ENCODE data around the gene UBA7. TPM values are rescaled to one million over a fixed set of nuclear protein-coding genes. Genes with fewer than 3 reads are reported as not detected.
"Not testable (repeated sequence)": the region's sequence is repeated elsewhere in the genome, so short reads cannot be mapped to it uniquely, and the experiment has no call there.

UBA7 gene
- total RNA-seq, 4 donors from 2014 or later = 16.2 to 62.7 (median 31.1) TPM

GRCh38 chr3:49841126-49841696, 27.5 kb upstream of the UBA7 start:
- Histone ChIP-seq H3K36me3 (peaks cover 0 to 18% of the 10 kb centered on the region in 2 donors), H3K4me1 (peaks cover 0 to 31% (median 10%) of the 10 kb centered on the region in 3 donors), H3K27ac (no peak overlapping the region), H3K4me3 (no peak overlapping the region), H3K9me3 (no peaks in the 10 kb centered on the region), H3K27me3 (no peaks in the 10 kb centered on the region)
- ATAC-seq = no peak
- TF ChIP-seq POLR2AphosphoS5 (IDR thresholded peaks at IDR 0.05) = no peak
- peak in 2 of 4 experiments; percentile 4 to 31 for TF ChIP-seq CTCF (IDR thresholded peaks at IDR 0.05)
- TF ChIP-seq POLR2A (IDR thresholded peaks at IDR 0.05) = no peak
- no peak for TF ChIP-seq EP300 (IDR thresholded peaks at IDR 0.05)

- ATAC-seq = no peak
- 63% methylated on average over 1 of the region's 2 CpGs; no CpG with 5 or more reads in 1 of the 2 donors for WGBS, 2 donors (ENCODE audit: low coverage in 1 of 2)
- Histone ChIP-seq H3K9me3 (no peaks in the 10 kb centered on the region), H3K4me3 (no peak overlapping the region), H3K27me3 (no peaks in the 10 kb centered on the region), H3K27ac (no peak overlapping the region), H3K36me3 (peaks cover 0 to 15% of the 10 kb centered on the region in 2 donors), H3K4me1 (peaks cover 0 to 31% (median 10%) of the 10 kb centered on the region in 3 donors)
- TF ChIP-seq POLR2AphosphoS5 (IDR thresholded peaks at IDR 0.05) = no peak
- TF ChIP-seq EP300 (IDR thresholded peaks at IDR 0.05) = no peak
- TF ChIP-seq POLR2A (IDR thresholded peaks at IDR 0.05) = no peak
- no peak for TF ChIP-seq CTCF (IDR thresholded peaks at IDR 0.05)
These were observed 26.6 kb upstream of the UBA7 start for GRCh38 chr3:49840388-49840787.

GRCh38 chr3:49839193-49839809, 25.5 kb upstream of the UBA7 start:
- WGBS, 2 donors (ENCODE audit: low coverage in 1 of 2) = 0 to 56% methylated on average over 1 to 3 of the region's 6 CpGs
- Histone ChIP-seq H3K36me3 (peaks cover 0 to 5% of the 10 kb centered on the region in 2 donors), H3K27me3 (no peaks in the 10 kb centered on the region), H3K4me3 (no peak overlapping the region), H3K27ac (peak overlapping the region in 2 of 4 donors; percentile 41 to 58), H3K9me3 (no peaks in the 10 kb centered on the region), H3K4me1 (peaks cover 0 to 31% (median 10%) of the 10 kb centered on the region in 3 donors)
- TF ChIP-seq CTCF (IDR thresholded peaks at IDR 0.05) (peak in 3 of 4 experiments; percentile 93), POLR2AphosphoS5 (IDR thresholded peaks at IDR 0.05) (peak; percentile 42), POLR2A (IDR thresholded peaks at IDR 0.05) (no peak)
- peak; percentile 82 for ATAC-seq

DNA sequence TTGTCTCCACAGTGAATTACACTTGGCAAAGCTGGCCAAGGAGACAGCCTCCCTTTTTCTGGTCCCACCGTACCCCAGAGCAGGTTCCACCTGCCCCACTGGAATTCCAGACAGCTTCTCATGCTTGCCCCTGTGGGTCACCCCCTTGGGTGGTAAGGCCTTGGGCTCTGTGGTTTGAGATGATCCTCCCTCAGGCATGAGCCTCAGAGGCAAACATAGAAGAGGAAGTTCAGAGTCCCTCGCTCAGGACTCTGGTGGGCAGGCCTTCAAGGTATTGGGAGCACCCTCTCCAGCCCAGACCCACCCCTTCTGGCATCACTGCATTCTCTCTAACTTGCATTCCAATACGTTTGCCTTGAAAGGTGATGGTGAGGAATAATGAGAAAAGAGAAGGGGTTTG, 17.6 kb upstream of the UBA7 start:
- Histone ChIP-seq H3K4me3 (no peak overlapping the region), H3K27me3 (no peaks in the 10 kb centered on the region), H3K9me3 (no peaks in the 10 kb centered on the region), H3K27ac (no peak overlapping the region), H3K36me3 (peaks cover 0 to 23% of the 10 kb centered on the region in 2 donors), H3K4me1 (no peaks in the 10 kb centered on the region)
- WGBS, 2 donors (ENCODE audit: low coverage in 1 of 2) = 71% methylated on average over 2 of the region's 3 CpGs; no CpG with 5 or more reads in 1 of the 2 donors
- ATAC-seq = no peak
- TF ChIP-seq POLR2A (IDR thresholded peaks at IDR 0.05) (no peak), POLR2AphosphoS5 (IDR thresholded peaks at IDR 0.05) (no peak), EP300 (IDR thresholded peaks at IDR 0.05) (no peak), CTCF (IDR thresholded peaks at IDR 0.05) (no peak)

DNA sequence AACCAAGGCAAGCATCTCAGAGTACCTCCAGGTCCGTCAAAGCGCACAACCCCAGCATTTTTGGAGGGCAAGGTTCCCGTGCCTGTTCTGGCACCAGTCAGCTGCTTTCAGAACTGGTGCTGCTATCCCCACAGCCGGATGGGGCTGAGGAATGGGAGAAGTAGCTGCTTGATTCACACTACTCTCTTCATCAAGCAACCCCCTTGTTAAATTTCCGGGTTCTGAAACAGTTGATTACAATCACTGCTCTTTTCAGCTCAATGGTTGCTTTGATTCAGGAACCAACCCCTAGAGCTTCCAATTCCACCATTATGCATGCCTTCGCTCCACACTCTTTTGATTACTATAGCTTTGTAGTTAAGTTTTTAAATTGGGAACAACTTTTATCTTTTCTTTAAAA, 12.3 kb upstream of the UBA7 start:
- no peak for TF ChIP-seq CTCF (IDR thresholded peaks at IDR 0.05)
- TF ChIP-seq EP300 (IDR thresholded peaks at IDR 0.05) = no peak
- no peak for TF ChIP-seq POLR2A (IDR thresholded peaks at IDR 0.05)
- no peak for TF ChIP-seq POLR2AphosphoS5 (IDR thresholded peaks at IDR 0.05)
- WGBS, 2 donors (ENCODE audit: low coverage in 1 of 2) = 64 to 77% methylated on average over 5 of the region's 6 CpGs
- Histone ChIP-seq H3K36me3 (peaks cover 0 to 14% of the 10 kb centered on the region in 2 donors), H3K4me1 (no peaks in the 10 kb centered on the region), H3K27me3 (no peaks in the 10 kb centered on the region), H3K27ac (no peak overlapping the region), H3K4me3 (no peak overlapping the region), H3K9me3 (no peaks in the 10 kb centered on the region)
- ATAC-seq = no peak

GRCh38 chr3:49823131-49823530, 9.4 kb upstream of the UBA7 start:
- H3K27ac ChIP-seq, H3K4me3 ChIP-seq, H3K36me3 ChIP-seq, H3K9me3 ChIP-seq, ATAC-seq, H3K4me1 ChIP-seq, H3K27me3 ChIP-seq: not testable (repeated sequence)
- WGBS, 2 donors (ENCODE audit: low coverage in 1 of 2) = 59% methylated on average over 3 of the region's 3 CpGs; no CpG with 5 or more reads in 1 of the 2 donors
